HG02885 (cell line): ENCODE measurements around the gene USP2.

Experiments used
- ATAC-seq: cut with Tn5 transposase; IDR thresholded peaks from one replicate; pipeline ENCODE4 v1.9.1; 2021; ENCODE audit warnings: mild to moderate bottlenecking; ENCODE audit not compliant: unreplicated experiment, poor library complexity

USP2 gene

GRCh38 chr11:119381181-119381988, at the start of gene USP2:
Gene USP2 (minus strand): TSS chr11:119381690. CDS start chr11:119373480, 8,210 bp downstream.
- peak; percentile 99 for ATAC-seq

GRCh38 chr11:119427279-119427678, 45.8 kb upstream of the USP2 start:
- no peak for ATAC-seq

GRCh38 chr11:119426142-119426541, 44.7 kb upstream of the USP2 start:
- no peak for ATAC-seq

- no peak for ATAC-seq
These were observed 43.3 kb upstream of the USP2 start for GRCh38 chr11:119424775-119425174.

- ATAC-seq: no peak
These were observed 42.8 kb upstream of the USP2 start for GRCh38 chr11:119424276-119424675.

GRCh38 chr11:119423509-119424254, 42.2 kb upstream of the USP2 start:
- no peak for ATAC-seq

- ATAC-seq: no peak
These were observed 41.5 kb upstream of the USP2 start, which contains the start of gene THY1 for GRCh38 chr11:119422809-119423508. Gene THY1 (minus strand): TSS chr11:119423172. CDS start chr11:119420905, 2,267 bp downstream.

- no peak for ATAC-seq
These were observed 40.7 kb upstream of the USP2 start for GRCh38 chr11:119421941-119422808.

- ATAC-seq: no peak
These were observed 39.9 kb upstream of the USP2 start for GRCh38 chr11:119421351-119421750.

- ATAC-seq: no peak
These were observed 39.1 kb upstream of the USP2 start for GRCh38 chr11:119420631-119421030.

- no peak for ATAC-seq
These were observed 38.5 kb upstream of the USP2 start for GRCh38 chr11:119419834-119420492.

- no peak for ATAC-seq
These were observed 37.8 kb upstream of the USP2 start for GRCh38 chr11:119419246-119419645.

- no peak for ATAC-seq
These were observed 37.3 kb upstream of the USP2 start for GRCh38 chr11:119418759-119419158.

GRCh38 chr11:119417726-119418540, 36.4 kb upstream of the USP2 start:
- ATAC-seq: no peak

GRCh38 chr11:119416606-119417580, 35.4 kb upstream of the USP2 start:
- no peak for ATAC-seq

GRCh38 chr11:119415966-119416365, 34.5 kb upstream of the USP2 start:
- no peak for ATAC-seq

GRCh38 chr11:119415517-119415916, 34.0 kb upstream of the USP2 start:
- no peak for ATAC-seq
